Activated CD4-positive, alpha-beta T cell treated with anti-CD3 and anti-CD28 coated beads for 1 hour (primary cell): ENCODE data around the gene FTHL17.

Experiments
- DNase-seq: peaks from one replicate; pipeline ENCODE4 v3.0.0-alpha.2; 2020

The FTHL17 gene

GRCh38 chrX:31036895-31037294 is 34.9 kb downstream of the FTHL17 start:
- DNase-seq: no peak

DNA sequence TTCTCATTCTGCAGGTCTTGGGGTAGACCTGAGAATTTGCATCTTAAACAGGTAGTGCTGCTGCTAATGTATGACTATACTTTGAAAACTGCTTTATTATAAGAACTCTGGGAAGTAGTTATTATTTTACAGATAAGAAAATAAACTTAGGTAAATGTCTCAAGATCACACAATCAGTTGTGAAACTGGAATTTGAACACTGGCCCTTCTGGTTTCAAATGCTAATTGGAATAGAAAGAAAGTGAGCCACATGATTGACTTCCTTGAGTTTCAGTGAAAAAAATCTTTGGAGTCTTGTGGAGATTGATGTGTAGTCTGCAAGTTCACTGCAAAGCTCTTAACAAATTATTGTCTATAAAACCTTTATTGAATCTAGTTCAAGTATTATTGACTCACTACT is 44.5 kb downstream of the FTHL17 start:
- no peak for DNase-seq

DNA sequence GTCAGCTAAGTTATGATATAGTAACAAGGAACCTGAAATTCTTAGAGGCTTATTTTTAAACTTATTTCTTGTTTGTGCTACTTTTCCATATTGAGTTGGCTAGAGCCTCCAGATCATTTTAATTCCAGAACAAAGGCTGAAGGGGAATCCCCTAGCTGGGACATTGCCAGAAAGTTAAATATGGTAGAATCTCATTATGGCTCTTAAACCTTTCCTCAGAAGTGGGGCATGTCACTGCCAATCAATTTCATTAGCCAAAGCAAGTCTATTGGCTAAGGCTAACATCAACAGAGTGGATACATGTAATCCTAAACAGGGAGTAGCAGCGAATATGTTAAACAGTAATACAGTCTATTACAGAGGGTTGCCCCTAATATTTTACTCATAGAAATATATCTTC is 47.0 kb downstream of the FTHL17 start:
- DNase-seq: no peak

DNA sequence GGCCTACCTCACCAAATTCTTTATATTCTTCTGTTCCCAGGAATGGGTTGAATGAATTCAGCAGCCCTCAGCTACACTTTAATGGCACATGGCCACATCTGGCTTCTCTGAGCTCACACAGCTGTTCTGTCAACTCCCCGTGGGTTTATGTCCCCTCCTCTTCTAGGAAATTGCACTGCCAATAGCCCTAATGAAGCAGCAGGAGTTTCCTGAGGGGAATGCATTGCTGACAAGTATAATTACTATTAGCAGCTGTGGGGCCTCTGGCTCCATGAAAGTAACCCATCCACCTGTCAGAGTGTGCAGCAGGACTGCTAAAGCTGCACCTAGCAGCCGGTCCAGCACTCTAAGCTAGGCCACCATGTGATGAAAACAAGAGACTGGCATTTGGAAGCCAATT is 50.3 kb downstream of the FTHL17 start:
- no peak for DNase-seq
